Measurements from ENCODE around the gene LCE1F.

DNA sequence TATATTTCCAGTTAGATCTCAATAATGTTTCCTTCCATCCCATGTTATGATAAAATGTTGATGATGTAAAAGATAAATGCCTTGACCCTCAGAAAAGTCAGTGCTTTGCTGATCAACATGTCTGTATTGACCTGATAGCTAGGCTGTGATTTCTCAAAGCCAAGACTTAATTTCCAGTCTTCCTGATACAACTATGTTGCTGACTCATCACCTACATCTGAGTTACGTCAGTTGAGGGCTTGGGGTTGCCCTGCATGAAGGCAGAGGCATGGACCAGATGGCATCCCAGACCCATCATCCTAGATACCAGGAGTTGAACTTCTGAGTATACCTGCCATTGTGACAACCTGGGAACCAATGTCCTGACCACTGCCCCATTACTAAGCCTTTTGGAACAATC is 26.4 kb downstream of the LCE1F start:
- no peak for TF ChIP-seq POLR2A (IDR thresholded peaks at IDR 0.05)
- no peak for TF ChIP-seq CTCF (IDR thresholded peaks at IDR 0.05)
- TF ChIP-seq POLR2AphosphoS5 (IDR thresholded peaks at IDR 0.05; ENCODE audit: insufficient read depth in 1 of 2, low read depth in 1 of 2) = no peak
